Endothelial cell (in vitro differentiated cells): Measurements from ENCODE around the gene ZNF292. TPM values are rescaled to one million over a fixed set of nuclear protein-coding genes. Genes with fewer than 3 reads are reported as not detected.

Experiments used
- DNase-seq: peaks from one replicate; pipeline ENCODE4 v3.0.0; 2021; ENCODE audit warnings: low spot score
- H3K27ac Mint-ChIP-seq: one replicate; pipeline ENCODE4 v1.8.0; 2021; ENCODE audit warnings: mixed read lengths, inconsistent platforms; ENCODE audit not compliant: unreplicated experiment
- H3K27me3 Mint-ChIP-seq: one replicate; pipeline ENCODE4 v1.8.0; 2021; ENCODE audit warnings: mild to moderate bottlenecking, moderate library complexity, mixed read lengths, inconsistent platforms; ENCODE audit not compliant: unreplicated experiment
- H3K36me3 Mint-ChIP-seq: one replicate; pipeline ENCODE4 v1.8.0; 2021; ENCODE audit warnings: mild to moderate bottlenecking, low read depth, mixed read lengths, inconsistent platforms; ENCODE audit not compliant: unreplicated experiment
- H3K4me1 Mint-ChIP-seq: one replicate; pipeline ENCODE4 v1.8.0; 2021; ENCODE audit warnings: mild to moderate bottlenecking, mixed read lengths, inconsistent platforms; ENCODE audit not compliant: unreplicated experiment
- H3K4me3 Mint-ChIP-seq: one replicate; pipeline ENCODE4 v1.8.0; 2021; ENCODE audit warnings: mild to moderate bottlenecking, mixed read lengths, inconsistent platforms; ENCODE audit not compliant: unreplicated experiment
- H3K9me3 Mint-ChIP-seq: one replicate; pipeline ENCODE4 v1.8.0; 2021; ENCODE audit warnings: mixed read lengths, inconsistent platforms; ENCODE audit not compliant: unreplicated experiment
- total RNA-seq: library from RNA; stranded (reverse); fragmentation: NEBNext Ultra II Directional; extraction: Animal tissue kit (Norgen Biotek cat#: 25700); gene quantifications from one replicate; pipeline ENCODE4 v1.2.1, GENCODE V29; 2021; ENCODE audit not compliant: unreplicated experiment
- TF ChIP-seq, protein P1 (sequence below): fragments of 200-600 bp; sonication (generic); IDR thresholded peaks from one replicate; pipeline ENCODE4 v1.5.0; 2021; ENCODE audit warnings: antibody characterized with exemption; ENCODE audit not compliant: unreplicated experiment

Gene ZNF292
- total RNA-seq, 1 donor from 2014 or later: 40.9 TPM

DNA sequence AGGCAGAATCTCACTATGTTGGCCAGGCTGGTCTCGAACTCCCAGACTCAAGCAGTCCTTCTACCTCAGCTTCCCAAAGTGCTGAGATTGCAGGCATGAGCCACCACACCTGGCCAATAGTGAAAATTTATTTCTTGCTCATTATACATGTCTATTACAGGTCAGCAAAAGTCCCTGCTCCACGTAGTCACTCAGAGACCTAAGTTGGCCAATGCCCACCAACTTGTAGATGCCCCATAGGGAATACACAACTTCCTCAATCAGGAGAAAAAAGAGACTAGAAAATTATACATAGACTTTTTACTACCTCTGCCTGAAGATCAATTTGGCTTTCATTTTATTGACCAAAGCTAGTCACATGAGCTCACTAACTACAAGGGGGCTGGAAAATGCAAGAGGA is 38.4 kb upstream of the ZNF292 start:
- Mint-ChIP-seq H3K27me3 (no peaks in the 10 kb centered on the region), H3K4me3 (no peak overlapping the region), H3K4me1 (no peaks in the 10 kb centered on the region), H3K36me3 (no peaks in the 10 kb centered on the region), H3K27ac (no peak overlapping the region), H3K9me3 (no peaks in the 10 kb centered on the region)
- TF ChIP-seq, protein P1, sequence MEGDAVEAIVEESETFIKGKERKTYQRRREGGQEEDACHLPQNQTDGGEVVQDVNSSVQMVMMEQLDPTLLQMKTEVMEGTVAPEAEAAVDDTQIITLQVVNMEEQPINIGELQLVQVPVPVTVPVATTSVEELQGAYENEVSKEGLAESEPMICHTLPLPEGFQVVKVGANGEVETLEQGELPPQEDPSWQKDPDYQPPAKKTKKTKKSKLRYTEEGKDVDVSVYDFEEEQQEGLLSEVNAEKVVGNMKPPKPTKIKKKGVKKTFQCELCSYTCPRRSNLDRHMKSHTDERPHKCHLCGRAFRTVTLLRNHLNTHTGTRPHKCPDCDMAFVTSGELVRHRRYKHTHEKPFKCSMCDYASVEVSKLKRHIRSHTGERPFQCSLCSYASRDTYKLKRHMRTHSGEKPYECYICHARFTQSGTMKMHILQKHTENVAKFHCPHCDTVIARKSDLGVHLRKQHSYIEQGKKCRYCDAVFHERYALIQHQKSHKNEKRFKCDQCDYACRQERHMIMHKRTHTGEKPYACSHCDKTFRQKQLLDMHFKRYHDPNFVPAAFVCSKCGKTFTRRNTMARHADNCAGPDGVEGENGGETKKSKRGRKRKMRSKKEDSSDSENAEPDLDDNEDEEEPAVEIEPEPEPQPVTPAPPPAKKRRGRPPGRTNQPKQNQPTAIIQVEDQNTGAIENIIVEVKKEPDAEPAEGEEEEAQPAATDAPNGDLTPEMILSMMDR: no peak
- no peak for DNase-seq

DNA sequence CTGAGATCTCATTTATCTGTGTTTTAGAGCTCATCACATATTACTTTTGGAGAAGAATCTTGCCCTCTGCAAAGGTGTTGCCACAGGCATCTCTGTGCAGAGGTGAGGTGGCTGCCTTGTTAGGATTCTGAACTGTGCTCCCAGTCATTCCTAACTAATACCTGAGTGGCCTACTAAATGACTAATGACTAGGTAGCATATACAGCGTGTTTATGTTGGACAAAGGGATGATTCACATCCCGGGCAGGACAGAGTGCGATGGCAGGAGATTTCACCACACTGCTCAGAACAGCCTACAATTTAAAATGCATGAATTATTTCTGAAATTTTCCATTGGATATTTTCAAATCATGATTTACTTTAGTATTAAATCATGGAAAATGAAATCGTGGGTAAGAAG is 37.3 kb upstream of the ZNF292 start:
- no peak overlapping the region for H3K4me3 Mint-ChIP-seq

DNA sequence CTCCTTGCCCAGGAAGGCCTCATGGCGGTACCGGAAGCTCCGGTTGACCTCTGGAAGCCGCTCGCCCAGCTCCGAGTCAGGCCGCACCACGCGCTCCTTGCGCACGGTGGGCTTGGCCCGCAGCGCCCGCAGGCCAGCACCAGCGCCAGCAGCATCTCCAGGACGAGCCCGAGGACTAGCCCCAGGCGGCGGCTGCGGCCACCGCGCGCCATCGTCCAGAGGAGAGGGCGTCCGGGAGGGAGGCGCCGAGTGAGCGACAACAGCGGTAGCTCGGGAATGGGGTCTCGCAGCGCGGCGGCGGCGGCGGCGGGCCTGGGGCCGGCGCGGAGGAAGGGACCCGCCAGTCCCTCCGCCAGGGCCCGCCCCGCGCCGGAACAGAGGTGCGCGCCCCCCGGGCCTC is 32.9 kb upstream of the ZNF292 start:
- Mint-ChIP-seq H3K36me3 (no peaks in the 10 kb centered on the region), H3K4me1 (no peaks in the 10 kb centered on the region), H3K4me3 (no peak overlapping the region), H3K9me3 (no peaks in the 10 kb centered on the region), H3K27ac (no peak overlapping the region), H3K27me3 (no peaks in the 10 kb centered on the region)
- no peak for DNase-seq
- TF ChIP-seq, protein P1: no peak

More for the DNA sequence above, 37.3 kb upstream of the ZNF292 start:
- no peak for DNase-seq
- H3K4me1 Mint-ChIP-seq: no peaks in the 10 kb centered on the region
- H3K27ac Mint-ChIP-seq: no peak overlapping the region
- H3K36me3 Mint-ChIP-seq: no peaks in the 10 kb centered on the region
- no peaks in the 10 kb centered on the region for H3K9me3 Mint-ChIP-seq
- no peaks in the 10 kb centered on the region for H3K27me3 Mint-ChIP-seq
- TF ChIP-seq, protein P1: no peak

DNA sequence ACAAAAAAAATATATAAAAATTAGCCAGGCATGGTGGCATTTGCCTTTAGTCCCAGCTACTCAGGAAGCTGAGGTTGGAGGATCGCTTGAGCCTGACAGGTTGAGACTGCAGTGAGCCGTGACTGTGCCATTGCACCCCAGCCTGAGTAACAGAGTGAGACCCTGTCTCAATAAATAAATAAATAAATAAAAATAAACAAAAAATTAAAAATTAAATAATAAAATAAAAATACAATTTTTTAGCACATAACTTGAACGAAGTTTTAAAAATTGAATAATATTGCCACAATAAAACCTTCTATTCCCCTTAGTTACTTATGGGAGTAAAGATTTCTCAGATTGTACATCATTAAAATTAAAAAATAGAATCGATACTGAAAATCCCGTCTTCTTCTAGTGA is 31.3 kb upstream of the ZNF292 start:
- Mint-ChIP-seq H3K27ac (no peak overlapping the region), H3K36me3 (no peaks in the 10 kb centered on the region), H3K9me3 (no peaks in the 10 kb centered on the region), H3K27me3 (no peaks in the 10 kb centered on the region), H3K4me3 (no peak overlapping the region), H3K4me1 (no peaks in the 10 kb centered on the region)
- DNase-seq: no peak
- TF ChIP-seq, protein P1: no peak

DNA sequence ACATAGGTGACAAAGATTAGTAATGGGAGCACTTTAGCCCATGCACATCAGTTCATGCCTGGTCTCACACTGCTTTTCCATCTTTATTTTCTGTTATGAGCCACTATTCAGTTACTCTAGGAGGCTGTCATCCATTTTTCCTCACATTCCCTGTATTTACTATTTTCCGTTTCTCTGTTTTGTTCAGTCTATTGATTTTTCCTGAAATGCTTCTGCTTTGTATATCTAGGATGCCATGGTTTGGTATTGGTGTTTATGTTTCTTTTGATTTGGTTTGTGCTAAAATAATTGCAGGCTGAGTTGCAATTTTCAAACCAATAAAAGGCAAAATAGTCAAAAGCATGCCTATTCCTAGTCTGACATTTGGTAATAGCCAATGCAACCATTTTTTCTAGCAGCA is 28.9 kb upstream of the ZNF292 start:
- Mint-ChIP-seq H3K27ac (no peak overlapping the region), H3K36me3 (no peaks in the 10 kb centered on the region), H3K4me3 (no peak overlapping the region), H3K4me1 (no peaks in the 10 kb centered on the region), H3K27me3 (no peaks in the 10 kb centered on the region), H3K9me3 (no peaks in the 10 kb centered on the region)
- no peak for DNase-seq
- TF ChIP-seq, protein P1: no peak
